HG03342 (cell line): ENCODE data around the gene CAMKK1.
"Not testable (repeated sequence)": the region's sequence is repeated elsewhere in the genome, so short reads cannot be mapped to it uniquely, and the experiment has no call there.

Experiments used
- ATAC-seq: cut with Tn5 transposase; IDR thresholded peaks from one replicate; pipeline ENCODE4 v1.9.1; 2021; ENCODE audit warnings: mild to moderate bottlenecking, moderate library complexity; ENCODE audit not compliant: unreplicated experiment

CAMKK1 gene

DNA sequence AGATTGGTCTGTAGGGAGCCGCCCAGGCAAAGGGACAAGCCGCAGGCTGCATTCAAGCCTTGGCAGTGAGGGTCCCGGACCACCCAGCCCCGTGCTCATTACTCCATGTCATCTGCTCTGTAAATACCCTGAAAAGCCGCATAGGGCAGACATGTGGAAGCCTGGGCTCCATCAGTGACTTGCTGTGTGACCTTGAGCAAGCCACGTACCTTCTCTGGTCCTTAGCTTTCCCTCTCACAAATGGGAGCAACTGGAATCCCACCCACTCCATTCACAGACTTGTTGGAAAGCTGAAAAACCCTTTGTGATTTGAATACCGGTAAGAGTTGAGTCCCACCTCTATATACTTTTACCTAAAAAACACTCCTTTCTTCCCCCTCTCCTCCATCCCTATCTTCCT lies 11.9 kb downstream of the CAMKK1 start:
- ATAC-seq = no peak

DNA sequence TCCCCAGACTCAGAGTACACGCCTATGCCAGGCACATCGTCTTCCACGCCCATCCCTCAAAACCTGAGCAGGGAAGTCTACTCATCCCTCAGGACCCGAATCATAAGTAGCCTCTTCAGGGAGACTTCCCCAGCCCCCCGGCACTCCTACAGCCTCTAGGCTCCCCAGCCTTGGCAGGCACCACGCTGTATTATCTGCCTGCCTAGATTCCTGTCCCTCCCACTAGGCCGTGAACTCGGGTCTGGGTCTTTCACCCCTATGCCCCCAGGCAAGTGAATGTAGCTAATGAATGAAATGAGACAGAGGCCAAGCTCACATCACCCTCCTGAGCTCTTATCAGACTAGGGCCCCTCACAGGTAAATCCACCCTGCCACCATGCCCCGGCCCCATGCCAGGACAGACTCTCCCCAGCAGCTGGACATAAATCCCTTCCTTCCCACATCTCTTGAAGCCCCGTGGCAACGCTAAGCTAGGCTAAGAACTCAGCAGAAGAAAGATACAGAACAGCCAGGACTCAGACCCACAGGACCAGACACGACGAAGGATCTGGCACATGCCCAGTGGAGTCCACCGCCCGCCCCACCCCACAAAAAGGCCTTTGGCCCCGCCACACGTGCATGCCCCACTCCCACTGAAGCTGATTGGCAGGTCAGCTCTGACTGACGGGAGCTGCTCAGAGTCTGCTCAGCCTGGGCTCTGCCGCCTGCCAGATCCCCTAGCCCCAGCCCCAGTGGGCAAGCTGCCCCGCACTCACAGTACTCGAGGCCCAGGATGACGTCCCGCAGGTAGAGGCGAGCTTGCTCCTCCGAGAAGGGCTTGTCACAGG lies 13.0 kb downstream of the CAMKK1 start:
- ATAC-seq = no peak

DNA sequence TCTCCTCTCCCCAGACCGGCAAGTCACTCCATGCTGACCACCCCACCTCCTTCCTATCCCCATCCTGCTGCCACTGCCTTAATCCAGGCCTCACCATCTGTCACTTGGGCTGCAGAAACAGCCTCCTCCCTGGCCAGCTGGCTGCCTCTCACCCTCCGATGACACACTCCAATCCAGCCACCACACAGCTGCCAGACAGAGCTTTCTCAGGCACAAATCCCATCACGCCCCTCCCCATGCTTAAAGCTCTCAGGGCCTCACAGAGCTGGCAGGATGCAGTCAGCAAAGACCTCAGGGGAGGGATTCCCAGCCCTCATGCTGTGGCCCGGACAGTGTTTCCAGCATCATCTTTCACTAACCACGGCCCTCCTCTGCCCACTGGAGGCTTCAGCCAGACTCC lies 13.7 kb downstream of the CAMKK1 start:
- ATAC-seq = no peak

DNA sequence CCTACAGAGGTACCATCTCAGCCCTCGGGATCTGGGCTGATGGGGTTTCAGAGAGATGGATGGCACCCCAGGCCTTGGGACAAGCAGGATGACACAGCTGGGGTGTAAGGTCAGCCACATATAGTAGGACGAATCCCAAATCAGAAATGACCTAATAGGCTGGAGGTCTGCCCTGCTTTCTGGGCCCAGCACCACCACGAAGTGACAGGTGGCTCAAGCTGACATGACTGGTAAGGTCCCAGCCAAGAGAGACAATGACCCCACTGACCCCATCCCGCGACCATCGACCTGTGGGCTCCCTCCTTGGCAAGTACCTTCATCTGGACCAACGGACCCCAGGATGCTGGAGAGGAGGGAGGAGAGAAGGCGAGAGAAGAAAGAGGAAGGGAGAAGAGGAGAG lies 15.6 kb downstream of the CAMKK1 start:
- ATAC-seq = no peak

DNA sequence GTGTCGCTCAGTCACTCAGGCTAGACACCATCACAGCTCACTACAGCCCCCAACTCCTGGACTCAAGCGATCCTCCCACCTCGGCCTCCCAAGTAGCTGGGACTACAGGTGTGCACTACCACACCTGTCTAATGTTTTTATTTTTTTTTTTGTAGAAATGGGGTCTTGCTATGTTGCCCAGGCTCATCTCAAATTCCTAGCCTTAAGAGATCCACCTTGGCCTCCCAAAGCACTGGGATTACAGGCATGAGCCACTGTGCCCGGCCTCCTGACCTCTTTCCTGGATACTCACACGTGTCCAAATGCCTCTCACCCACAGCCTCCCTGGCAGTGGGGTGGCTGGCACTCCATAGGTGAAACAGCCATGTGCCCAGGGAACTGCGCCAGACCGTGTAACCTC lies 17.5 kb downstream of the CAMKK1 start:
- no peak for ATAC-seq

DNA sequence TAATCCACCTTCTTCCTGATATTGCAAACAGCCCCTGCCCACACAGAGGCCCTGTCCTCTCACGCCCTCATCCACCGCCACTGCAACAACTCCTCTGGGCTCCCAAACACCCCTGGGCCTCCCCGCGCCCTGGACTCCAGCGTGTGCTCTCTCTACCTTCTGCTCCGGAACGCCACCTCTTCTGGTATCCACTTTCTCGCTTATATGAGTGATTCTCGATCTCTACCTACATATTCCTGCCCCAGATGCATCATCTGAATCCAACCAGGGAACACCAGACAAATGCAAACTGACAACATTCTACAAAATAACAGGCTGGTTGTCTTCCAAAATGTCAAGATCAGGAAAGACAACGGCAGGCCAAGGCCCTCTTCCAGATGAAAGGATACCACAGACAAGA lies 19.0 kb downstream of the CAMKK1 start:
- no peak for ATAC-seq

DNA sequence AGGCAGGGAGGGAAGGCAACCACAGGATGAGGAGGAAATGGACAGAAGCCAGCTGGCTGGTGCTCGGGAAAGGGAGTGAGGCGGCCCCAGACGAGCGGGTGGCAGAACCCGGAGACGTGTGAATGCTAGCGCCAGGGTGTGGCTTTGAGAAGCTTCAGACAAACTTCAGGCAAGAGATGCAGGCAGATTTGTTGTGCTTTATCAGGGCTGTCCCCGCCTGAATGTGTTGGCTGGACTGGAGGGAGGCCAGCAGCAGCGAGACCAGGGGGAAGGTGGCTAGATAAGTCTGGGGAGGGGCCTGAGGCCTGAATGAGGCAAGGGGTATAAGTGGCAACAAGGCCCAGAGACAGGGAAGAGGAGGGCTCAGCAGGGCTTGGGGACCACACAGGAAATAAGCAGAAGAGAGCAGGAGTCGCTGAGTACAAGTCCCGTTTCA lies 22.0 kb downstream of the CAMKK1 start:
- ATAC-seq = no peak

DNA sequence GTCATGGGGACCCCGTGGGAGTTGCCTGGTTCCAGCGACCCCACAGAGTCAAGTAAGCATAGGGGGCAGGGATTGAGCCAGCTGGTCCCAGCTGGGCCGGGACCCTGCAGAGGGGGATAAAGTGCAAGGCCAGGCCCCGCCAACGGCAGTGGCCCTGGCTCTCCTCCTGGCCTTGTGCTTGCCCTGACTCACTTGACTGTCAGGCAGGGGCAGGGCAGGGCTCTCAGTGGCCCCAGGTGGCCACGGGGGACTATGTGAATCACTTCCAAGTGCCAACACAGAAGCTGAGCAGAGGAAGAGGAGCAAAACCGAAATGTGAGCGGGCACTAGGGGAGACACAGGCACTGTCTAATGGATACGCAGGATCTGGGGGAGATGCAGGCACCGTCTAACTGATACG lies 25.2 kb downstream of the CAMKK1 start:
- no peak for ATAC-seq

DNA sequence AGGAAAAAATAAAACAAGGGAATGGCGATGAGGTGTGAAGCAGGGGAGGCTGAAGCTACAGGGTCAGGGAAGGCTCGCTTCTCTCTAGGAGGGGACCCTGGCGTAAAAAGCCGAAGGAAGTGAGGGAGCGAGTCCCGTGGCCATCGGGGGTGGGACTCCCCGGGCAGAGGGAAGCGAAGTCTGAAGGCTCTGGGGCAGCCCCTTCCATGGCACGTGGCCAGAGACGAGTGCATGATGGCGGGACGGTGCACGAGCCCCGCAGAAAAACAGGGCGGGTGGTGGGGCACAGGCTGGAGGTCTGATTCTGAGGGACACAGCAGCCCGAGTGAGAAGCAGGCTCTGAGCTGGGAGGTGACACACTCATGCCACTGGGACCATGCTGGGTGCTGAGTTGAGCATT lies 25.7 kb downstream of the CAMKK1 start:
- ATAC-seq = no peak

DNA sequence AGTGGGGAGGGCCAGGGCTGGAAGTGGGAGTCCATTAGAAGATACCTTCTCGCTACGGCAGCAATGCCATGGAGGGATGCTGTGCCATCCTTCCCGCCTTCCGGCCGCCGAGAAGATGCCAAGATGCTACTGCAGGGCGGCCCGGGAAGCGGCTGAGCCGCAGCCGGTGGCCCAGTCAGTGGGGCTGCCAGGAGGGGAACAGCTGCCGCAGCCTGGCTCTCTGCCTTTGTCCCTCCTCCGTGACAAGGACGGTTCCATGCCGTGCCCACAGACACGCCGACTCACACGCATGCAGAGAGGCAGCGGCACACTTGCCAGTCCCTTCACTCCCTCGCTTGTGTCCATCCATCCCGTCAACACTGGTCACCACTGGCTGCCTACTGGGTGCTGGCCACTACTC lies 26.6 kb downstream of the CAMKK1 start:
- ATAC-seq = no peak

DNA sequence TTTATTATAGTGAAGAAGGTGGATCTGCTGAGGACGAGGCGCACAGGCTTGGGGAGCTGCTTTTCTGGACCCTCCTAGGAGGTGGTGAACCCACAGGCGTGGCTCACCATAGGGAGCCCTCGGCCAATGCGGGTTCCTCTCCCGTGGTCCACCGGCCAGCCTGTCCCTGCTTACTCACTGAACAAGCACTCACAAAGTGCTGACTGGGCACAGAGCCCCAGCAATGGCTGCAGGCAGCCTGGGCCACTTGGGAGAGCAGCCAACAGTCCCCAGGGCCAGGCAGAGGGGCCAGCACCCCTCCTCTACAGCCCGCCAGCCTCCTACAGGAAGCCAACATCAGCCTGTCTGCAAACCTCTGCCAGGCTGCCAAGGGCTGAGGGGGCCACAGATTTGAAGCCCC lies 27.7 kb downstream of the CAMKK1 start:
- ATAC-seq = no peak

DNA sequence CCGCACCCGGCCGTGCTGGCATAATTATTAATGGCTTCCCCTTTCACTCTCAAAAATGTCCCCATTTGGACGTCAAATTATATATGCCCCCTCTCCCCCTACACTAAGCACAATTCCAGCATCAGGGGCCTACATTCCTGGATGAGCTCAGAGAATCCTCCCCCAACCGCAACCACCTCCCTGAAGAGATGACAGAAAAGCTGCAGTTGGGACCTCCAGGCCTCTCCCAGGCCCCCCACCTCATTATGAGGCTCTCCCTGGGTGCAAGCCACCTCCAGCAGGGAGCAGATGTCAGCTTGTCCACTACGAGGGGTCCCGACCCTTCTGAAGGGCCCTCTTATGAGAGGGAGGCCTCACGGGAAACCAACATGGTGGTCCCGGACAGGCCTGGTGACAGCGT lies 28.3 kb downstream of the CAMKK1 start:
- ATAC-seq = no peak

DNA sequence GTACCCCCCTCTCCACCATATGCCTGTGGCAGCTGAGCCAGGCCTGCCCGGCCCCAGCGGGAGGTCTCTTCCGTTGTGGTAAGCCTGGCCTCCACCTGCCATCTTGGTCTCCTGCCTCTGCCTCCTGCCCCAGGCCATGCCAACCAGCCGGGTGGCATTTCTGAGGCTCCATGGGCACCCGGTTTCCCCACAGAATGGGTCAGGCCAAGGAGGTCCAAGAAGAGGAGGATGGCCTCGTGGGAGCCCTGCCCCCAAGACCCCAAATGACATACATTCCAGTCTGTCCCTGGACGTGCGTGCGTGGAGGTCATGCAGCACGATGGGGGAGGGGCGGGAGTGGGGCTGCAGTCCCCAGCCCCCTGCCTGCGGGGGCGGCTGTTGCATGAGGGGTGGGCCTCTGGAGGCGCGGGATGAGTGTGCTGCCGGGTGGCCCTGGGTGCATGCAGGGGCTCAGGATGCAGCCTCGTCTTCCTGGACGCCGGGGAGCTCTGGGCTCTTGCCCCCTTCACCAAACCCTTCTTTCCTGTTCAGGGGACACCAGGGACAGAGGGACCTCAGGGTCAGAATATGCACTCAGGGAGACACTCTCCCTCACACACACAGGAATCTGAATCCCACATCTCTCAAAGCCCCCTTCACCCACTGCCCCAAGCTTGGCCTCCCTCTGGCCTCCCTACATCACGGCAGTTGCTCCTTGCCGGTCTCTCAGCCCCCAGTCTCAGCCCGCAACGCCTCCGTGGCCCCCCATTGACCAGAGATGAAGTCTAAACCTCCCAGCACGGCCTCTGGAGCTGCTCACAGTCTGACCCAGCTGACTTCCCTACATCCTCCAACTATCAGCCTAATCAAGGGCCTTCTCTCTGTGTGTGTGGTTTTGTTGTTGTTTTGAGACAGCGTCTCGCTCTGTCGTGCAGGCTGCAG lies 30.8 kb downstream of the CAMKK1 start:
- ATAC-seq = no peak

DNA sequence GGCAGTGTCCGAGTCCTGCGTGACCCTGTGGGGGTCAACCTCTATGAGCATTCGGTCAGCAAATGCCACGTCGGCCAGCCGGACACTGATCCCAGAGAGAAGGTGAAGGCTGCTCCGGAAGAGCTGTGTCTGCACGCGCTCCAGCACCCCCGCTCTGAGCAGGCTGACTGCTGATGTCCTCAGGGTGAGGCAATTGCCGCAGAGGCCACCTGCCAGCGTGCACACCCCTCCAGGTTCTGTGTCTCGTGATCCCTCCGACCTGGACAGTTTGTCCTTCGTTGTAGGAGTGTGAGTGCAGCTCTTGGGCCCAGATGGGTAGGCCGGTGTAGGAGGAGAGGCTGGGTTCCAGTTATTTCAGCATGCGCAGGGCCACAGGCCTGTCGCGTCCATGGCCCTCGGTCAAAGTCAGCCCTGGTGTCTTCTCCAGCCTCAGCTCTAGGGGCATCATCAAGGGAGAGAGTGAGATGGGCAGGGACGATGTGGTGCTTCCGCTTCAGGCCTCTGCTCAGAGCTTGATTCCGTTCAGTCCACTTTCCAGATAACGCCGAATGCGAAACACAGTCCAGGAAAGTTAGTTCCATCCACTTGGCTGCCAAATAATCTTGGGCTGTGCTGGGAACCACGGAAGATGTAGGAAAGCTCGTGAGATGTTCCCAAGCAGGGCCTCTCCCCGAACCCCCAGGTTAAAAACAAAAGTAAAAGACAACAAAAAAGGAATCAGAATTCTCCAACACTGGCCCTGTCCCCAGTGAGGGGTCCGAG lies 31.7 kb downstream of the CAMKK1 start:
- no peak for ATAC-seq

DNA sequence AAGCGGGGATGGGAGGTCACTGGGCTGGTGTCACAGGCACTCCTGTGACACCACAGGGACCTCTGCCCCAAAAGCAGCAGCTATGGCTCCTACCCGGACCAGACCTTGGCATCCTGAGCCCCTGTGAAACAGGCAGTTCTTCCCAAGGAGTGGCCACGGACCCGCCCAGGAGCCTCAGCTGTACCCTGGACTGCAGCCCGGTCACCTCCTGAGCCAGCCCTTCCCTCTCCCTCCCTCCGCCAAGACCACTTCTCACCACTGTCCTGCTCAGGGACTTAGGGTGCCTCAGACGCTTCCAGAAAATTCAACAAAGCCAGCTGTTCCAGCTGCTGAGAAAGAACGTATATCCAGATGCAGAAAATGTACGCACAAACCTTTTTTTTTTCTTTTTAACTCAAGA lies 32.9 kb downstream of the CAMKK1 start:
- ATAC-seq = no peak

DNA sequence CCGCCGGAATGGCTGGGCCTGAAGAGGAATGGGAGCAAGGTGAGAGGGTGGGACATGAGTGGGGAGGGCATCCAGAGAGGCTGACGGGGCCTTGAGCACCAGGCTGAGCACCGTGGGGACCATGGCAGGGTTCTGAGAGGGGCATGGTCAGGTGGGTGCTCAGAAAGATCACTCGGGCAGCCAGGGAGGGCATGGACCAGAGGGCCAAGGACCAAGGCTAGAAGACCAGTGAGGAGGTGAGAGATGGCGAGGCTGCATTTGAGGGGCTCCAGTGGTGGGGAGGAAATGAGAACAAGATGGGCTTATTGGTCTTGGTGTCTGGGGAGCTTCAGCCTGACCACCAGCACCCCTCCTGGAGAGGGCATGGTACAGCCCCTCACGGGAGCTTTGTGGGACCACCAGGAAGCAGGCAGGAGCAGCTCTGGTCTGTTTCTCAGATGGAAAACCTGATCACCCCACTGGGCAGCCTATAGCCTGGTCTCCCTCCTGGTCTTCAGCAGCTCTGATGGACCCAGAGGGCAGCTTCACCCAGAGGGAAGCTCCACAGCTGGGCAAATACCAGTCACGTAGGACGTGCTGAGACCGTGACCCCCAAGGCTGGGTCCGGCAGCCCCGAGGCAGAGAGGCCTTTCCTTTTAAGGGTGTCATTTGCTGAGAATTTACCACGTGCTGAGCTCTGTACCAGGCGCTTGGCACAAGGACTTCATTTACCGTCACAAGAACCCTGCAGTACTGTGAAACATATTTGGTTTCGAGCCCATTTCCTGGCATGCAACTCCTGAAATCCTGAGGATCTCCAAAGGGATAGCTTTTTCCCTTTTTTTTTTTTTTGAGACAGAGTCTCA lies 35.4 kb downstream of the CAMKK1 start:
- no peak for ATAC-seq

DNA sequence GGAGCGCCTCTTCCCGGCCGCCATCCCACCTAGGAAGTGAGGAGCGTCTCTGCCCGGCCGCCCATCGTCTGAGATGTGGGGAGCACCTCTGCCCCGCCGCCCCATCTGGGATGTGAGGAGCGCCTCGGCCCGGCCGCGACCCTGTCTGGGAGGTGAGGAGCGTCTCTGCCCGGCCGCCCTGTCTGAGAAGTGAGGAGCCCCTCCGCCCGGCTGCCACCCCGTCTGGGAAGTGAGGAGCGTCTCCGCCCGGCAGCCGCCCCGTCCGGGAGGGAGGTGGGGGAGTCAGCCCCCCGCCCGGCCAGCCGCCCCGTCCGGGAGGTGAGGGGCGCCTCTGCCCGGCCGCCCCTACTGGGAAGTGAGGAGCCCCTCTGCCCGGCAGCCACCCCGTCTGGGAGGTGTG lies 38.6 kb downstream of the CAMKK1 start:
- not testable (repeated sequence) for ATAC-seq

DNA sequence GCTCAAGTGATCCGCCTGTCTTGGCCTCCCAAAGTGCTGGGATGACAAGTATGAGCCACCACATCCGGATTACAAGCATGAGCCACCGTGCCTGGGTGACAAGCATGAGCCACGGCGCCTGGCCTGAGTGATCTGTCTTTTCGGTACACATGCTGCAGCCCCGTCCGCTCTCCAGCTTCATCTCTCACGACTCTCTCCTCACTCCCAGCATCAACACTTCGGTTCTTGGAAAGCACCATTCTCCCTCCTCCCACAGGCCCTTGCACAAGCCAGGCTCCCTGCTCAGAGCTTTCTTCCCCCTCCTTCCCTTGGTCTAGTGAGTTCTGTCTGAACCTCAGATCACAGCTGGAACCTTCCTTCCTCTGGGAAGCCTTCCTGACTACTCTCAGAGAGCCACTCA lies 40.3 kb downstream of the CAMKK1 start:
- no peak for ATAC-seq

DNA sequence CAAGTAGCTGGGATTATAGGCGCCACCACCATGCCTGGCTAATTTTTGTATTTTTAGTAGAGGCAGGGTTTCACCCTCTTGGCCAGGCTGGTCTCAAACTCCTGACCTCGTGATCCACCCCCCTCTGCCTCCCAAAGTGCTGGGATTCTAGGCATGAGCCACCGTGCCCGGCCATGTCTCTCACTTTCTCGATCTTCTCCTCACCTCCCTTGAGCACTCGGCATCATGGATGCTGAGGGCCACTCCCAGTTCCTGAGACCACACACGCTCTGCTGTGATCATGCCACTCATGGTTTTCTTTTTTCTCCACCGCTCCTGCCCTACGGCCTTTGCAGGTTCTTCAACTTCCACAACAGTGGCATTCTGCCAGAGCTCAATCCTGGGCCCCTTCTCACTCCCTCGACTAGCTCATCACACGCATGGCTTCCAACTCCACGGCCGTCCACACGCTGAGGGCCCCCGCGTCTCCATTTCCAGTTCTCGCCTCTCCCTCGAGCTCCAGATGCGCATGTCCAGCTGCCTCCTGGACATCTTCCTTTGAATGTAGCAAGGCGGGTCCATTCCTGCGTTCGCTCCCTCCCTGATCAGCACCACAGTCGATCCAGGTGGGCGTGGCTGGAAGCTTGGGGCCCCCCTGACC lies 41.3 kb downstream of the CAMKK1 start:
- no peak for ATAC-seq
